Esophagus (tissue), 2 donors: ENCODE measurements around the gene DNAI1. TPM values are rescaled to one million over a fixed set of nuclear protein-coding genes. Genes with fewer than 3 reads are reported as not detected.
A peak's percentile ranks its signal among the peaks of the same experiment; 100 is the strongest.
"Not testable (repeated sequence)": the region's sequence is repeated elsewhere in the genome, so short reads cannot be mapped to it uniquely, and the experiment has no call there.

Experiments used
- H3K27ac ChIP-seq, 2 donors: one replicate each; pipeline ENCODE4 v1.5.1; 2013; ENCODE audit warnings: low read depth in 2 of 2, mild to moderate bottlenecking in 2 of 2, inconsistent platforms in 1 of 2, low read length in 1 of 2, moderate library complexity in 1 of 2
- H3K27me3 ChIP-seq, 2 donors: one replicate each; pipeline ENCODE4 v1.6.1; 2013; ENCODE audit warnings: low read length in 2 of 2, control low read depth in 1 of 2, mild to moderate bottlenecking in 1 of 2; ENCODE audit not compliant: insufficient read depth in 2 of 2, control insufficient read depth in 1 of 2
- H3K36me3 ChIP-seq, 2 donors: one replicate each; pipeline ENCODE4 v1.6.1; 2013; ENCODE audit warnings: low read length in 1 of 2; ENCODE audit not compliant: control insufficient read depth in 2 of 2, insufficient read depth in 2 of 2
- H3K4me1 ChIP-seq, 2 donors: one replicate each; pipeline ENCODE4 v1.6.1; 2013; ENCODE audit warnings: low read length in 1 of 2; ENCODE audit not compliant: control insufficient read depth in 2 of 2, insufficient read depth in 2 of 2
- H3K4me3 ChIP-seq, 2 donors: one replicate each; pipeline ENCODE4 v1.5.1; 2013; ENCODE audit warnings: low read length in 2 of 2, mild to moderate bottlenecking in 2 of 2, low read depth in 1 of 2, moderate library complexity in 1 of 2
- H3K9me3 ChIP-seq, 2 donors: one replicate each; pipeline ENCODE4 v1.6.1; 2013; ENCODE audit warnings: mild to moderate bottlenecking in 2 of 2, low read depth in 1 of 2, low read length in 1 of 2, moderate library complexity in 1 of 2; ENCODE audit not compliant: control insufficient read depth in 2 of 2, insufficient read depth in 1 of 2
- WGBS, 2 donors: extraction: QIAGEN DNeasy Blood & Tissue Kit; methylation state at CpG; one replicate each; pipeline ENCODE4 v1.1.7; 2013; 5-methylcytosine and 5-hydroxymethylcytosine counted together
- polyA plus RNA-seq, 2 donors: library from polyadenylated mRNA; stranded (reverse); fragments of 200-250 nt; gene quantifications; one replicate each; pipeline ENCODE4 v1.2.3, GENCODE V29; 2013
- donor health status: healthy with polysubstance abuse.
- donor health status: Bipolar disorder and iron deficiency.

Gene DNAI1
- polyA plus RNA-seq, 2 donors, result not detected

DNA sequence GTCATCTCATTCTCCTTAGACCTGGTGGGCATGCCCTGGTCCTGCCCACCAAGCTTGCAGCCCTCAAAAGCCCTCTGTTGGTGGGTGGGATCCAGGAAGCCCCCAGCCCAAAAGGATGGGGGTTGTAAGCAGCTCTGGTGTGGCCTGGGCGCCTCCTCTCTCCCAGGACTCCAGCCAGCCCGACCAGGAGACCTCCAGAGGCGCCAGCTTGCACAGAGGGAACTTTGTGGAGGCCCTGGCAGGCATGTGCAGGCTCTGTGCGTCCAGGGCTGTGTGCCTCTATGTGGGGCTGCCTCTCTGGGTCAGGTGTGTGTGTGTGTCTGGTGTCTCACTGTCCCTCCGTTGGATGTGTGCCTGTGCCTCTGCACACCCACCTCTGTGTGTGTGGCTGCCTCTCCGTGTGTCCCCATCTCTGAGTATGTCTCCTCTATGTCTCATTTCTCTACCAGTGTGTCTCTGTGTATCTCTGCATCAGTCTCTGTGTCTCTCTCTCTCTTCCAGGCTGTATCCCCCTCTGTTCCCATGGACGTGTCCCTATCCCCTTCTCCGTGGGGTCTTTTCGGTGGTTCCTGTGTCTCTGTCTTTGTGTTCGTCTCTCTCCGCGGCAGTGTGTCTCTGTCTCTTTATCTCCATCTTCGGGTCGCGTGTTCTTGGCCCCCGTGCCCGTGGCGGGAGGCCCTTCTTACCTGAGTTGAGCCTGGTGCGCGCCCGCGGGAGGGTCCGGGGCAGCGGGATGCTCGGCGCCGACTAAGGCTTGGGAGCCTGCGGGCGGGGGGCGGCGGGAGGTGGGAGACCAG is 63.7 kb downstream of the DNAI1 start:
- Histone ChIP-seq H3K4me3 (peak overlapping the region; percentile 17 to 51), H3K4me1 (peaks cover 0 to 2% of the 10 kb centered on the region in 2 donors), H3K9me3 (no peaks in the 10 kb centered on the region), H3K36me3 (no peaks in the 10 kb centered on the region), H3K27me3 (no peaks in the 10 kb centered on the region), H3K27ac (no peak overlapping the region)
- WGBS, 2 donors, result 18 to 20% methylated on average over 30 to 31 of the region's 31 CpGs

- WGBS, 2 donors, result 4% methylated on average over 62 to 63 of the region's 63 CpGs
- Histone ChIP-seq H3K27ac (no peak within 1 kb of the TSS), H3K4me1 (peaks cover 0 to 2% of the 10 kb centered on the region in 2 donors), H3K27me3 (no peaks in the 10 kb centered on the region), H3K4me3 (peak within 1 kb of the TSS; percentile 39 to 51), H3K9me3 (no peaks in the 10 kb centered on the region), H3K36me3 (no peaks in the 10 kb centered on the region)
These were observed 64.6 kb downstream of the DNAI1 start, which contains the start of gene ENHO for GRCh38 chr9:34522971-34523797. Gene ENHO (minus strand): TSS chr9:34522990. CDS start chr9:34521695, 1,295 bp downstream.

DNA sequence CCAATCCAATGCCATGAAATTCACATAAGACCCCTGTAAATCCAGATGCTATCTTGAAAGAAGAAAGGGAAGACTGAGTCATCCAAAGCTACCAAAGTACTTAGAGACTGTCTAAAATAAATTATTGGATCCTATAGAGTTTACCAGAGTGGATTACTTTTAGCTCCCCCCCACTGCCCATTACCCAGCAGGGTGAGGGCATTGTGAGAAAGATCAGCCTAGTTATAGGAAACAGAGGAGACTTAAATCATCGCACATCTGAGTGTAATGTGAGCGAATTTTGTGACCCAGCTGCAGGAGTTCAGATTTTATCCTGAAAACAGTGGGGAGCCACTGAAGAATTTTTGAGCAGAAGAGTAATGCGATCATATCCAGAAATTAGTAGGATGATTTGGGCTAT is 65.7 kb downstream of the DNAI1 start:
- Histone ChIP-seq H3K27ac (no peak overlapping the region), H3K36me3 (no peaks in the 10 kb centered on the region), H3K9me3 (no peaks in the 10 kb centered on the region), H3K4me1 (peaks cover 0 to 2% of the 10 kb centered on the region in 2 donors), H3K4me3 (no peak overlapping the region), H3K27me3 (no peaks in the 10 kb centered on the region)
- WGBS, 2 donors, result 90 to 91% methylated on average over 3 of the region's 3 CpGs

DNA sequence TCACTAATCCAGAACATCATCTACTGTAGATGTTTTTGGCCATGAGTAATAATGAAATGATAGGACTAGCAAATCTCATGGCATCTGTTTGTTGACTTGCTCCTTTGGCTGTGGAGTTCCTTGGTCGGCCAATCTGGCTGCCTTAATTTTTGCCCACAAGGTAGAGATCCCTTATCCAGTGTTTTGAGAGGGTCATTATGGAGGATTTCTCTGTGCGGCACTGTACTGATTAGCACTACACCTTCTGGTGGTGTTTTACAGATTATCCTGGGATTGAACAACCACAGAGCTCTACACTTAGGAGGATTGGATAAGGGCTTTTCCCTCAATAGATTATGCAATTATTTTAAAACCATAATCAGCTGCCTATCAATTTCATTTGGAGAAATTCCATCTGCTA is 67.4 kb downstream of the DNAI1 start:
- Histone ChIP-seq H3K27ac (no peak overlapping the region), H3K36me3 (no peaks in the 10 kb centered on the region), H3K27me3 (no peaks in the 10 kb centered on the region), H3K4me1 (peaks cover 0 to 2% of the 10 kb centered on the region in 2 donors), H3K9me3 (no peaks in the 10 kb centered on the region), H3K4me3 (no peak overlapping the region)
- WGBS, 2 donors, result 75 to 85% methylated on average over 2 of the region's 2 CpGs

- 81 to 90% methylated on average over 7 to 8 of the region's 8 CpGs for WGBS, 2 donors
- not testable (repeated sequence) for H3K36me3 ChIP-seq, H3K4me1 ChIP-seq, H3K9me3 ChIP-seq, H3K27me3 ChIP-seq, H3K27ac ChIP-seq, H3K4me3 ChIP-seq
These were observed 73.4 kb downstream of the DNAI1 start for GRCh38 chr9:34532041-34532440.

- no peaks in the 10 kb centered on the region for H3K36me3 ChIP-seq
- no peaks in the 10 kb centered on the region for H3K27me3 ChIP-seq
- no peak overlapping the region for H3K4me3 ChIP-seq
- peaks cover 0 to 4% of the 10 kb centered on the region in 2 donors for H3K9me3 ChIP-seq
- H3K4me1 ChIP-seq, result no peaks in the 10 kb centered on the region
- WGBS, 2 donors, result 42 to 64% methylated on average over 5 to 7 of the region's 7 CpGs
- H3K27ac ChIP-seq, result no peak overlapping the region
These were observed 78.1 kb downstream of the DNAI1 start for GRCh38 chr9:34536685-34537084.

DNA sequence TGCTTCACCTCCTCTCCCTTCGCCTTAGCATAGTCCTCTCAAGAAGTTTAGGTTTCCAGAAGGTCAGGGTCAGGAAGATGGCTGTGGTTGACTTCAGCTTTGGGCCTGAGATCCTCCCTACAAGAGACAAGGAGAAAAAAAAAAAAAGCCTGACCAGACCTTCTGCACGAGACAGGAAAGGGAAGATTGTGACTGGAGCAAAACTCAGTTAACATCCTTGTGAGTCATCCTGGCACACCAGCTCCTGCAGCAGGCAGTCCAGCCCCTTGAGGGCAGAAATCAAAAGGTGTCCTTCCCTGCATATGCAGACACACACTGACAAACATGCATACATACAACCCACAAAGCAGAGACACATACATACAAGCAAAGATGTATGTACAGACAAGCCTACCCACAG is 82.2 kb downstream of the DNAI1 start:
- Histone ChIP-seq H3K27ac (no peak overlapping the region), H3K4me3 (no peak overlapping the region), H3K36me3 (no peaks in the 10 kb centered on the region), H3K4me1 (no peaks in the 10 kb centered on the region), H3K9me3 (peaks cover 0 to 2% of the 10 kb centered on the region in 2 donors), H3K27me3 (no peaks in the 10 kb centered on the region)
- WGBS, 2 donors, result 55 to 59% methylated on average over 2 of the region's 2 CpGs

- H3K27me3 ChIP-seq, result no peaks in the 10 kb centered on the region
- WGBS, 2 donors, result 77 to 80% methylated on average over 7 of the region's 7 CpGs
- no peaks in the 10 kb centered on the region for H3K36me3 ChIP-seq
- H3K4me3 ChIP-seq, result no peak overlapping the region
- H3K4me1 ChIP-seq, result no peaks in the 10 kb centered on the region
- H3K9me3 ChIP-seq, result peaks cover 0 to 2% of the 10 kb centered on the region in 2 donors
- H3K27ac ChIP-seq, result no peak overlapping the region
These were observed 82.9 kb downstream of the DNAI1 start for GRCh38 chr9:34541540-34541939.

- no peak overlapping the region for H3K27ac ChIP-seq
- H3K4me3 ChIP-seq, result no peak overlapping the region
- H3K27me3 ChIP-seq, result no peaks in the 10 kb centered on the region
- H3K4me1 ChIP-seq, result no peaks in the 10 kb centered on the region
- no peaks in the 10 kb centered on the region for H3K36me3 ChIP-seq
- WGBS, 2 donors, result 54 to 55% methylated on average over 5 of the region's 5 CpGs
- H3K9me3 ChIP-seq, result peaks cover 0 to 2% of the 10 kb centered on the region in 2 donors
These were observed 85.4 kb downstream of the DNAI1 start for GRCh38 chr9:34544035-34544434.
